GM19023 (cell line): Measurements from ENCODE around the gene PIK3R1.
A peak's percentile ranks its signal among the peaks of the same experiment; 100 is the strongest.
"Not testable (repeated sequence)": the region's sequence is repeated elsewhere in the genome, so short reads cannot be mapped to it uniquely, and the experiment has no call there.

Experiments used
- ATAC-seq: cut with Tn5 transposase; IDR thresholded peaks from one replicate; pipeline ENCODE4 v1.9.1; 2021; ENCODE audit warnings: mild to moderate bottlenecking, moderate library complexity; ENCODE audit not compliant: unreplicated experiment

PIK3R1 gene

DNA sequence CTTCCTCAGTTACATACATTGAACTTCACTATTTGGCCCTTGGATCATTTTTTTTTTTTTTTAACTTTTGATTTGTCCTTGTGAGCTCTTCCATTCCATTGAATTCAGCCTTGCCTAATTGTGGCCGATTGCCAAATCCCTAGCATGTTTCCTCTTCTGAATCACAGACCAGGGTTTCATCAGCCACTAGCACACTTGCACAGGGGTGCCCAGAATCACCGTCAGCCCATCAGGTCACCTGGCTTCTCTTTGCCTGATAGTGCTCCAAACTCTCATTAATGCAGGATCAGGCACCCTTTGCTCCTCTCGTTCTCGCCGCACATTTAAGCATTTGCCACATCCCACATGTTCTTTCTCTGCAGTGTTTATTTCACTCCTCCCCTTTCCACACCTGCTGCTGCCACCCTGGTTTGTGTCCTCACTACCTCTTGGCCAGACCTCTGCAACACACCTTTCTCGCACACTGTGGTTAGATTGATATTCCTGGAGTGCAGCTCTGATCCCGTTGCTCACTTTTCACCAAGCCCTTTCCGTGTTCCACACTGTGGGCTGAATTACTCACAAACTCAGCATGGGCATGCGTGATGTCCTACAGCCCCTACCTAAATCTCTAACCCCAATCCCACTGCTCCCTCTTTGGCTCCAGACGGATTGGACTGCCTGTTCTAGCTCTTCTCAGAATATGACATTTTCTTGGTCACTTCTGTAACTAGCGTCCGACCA is 9.8 kb downstream of the PIK3R1 start:
- no peak for ATAC-seq

DNA sequence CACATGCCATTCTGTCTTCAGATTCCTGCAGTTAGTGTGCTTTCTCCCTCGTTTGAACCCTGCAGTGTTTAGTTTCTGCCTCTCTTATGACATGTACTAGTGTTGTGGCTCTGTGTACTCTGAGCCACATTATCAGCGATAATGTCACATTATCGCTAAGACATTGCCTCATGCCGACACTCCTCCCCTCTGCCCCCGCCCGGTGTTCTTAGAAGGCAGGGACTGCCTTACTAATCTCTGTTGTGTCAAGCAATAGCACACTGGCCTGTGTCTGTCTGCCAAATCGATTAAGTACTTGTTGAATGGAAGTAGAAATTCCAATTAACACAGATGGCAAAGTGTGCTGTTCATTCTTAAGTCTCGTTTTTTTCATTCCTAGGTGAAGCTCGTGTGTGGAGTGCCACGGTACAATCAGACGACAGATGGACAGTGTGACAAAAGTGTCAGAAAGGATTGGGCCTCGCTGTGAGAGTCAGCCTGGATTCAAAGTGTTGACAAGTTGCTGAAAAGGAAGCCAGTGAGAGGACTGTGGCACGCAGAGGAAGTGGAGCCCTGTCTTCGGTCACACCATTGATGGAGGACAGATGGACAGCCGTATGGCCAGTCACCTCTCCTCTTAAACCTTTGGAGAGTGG is 10.5 kb downstream of the PIK3R1 start:
- no peak for ATAC-seq

DNA sequence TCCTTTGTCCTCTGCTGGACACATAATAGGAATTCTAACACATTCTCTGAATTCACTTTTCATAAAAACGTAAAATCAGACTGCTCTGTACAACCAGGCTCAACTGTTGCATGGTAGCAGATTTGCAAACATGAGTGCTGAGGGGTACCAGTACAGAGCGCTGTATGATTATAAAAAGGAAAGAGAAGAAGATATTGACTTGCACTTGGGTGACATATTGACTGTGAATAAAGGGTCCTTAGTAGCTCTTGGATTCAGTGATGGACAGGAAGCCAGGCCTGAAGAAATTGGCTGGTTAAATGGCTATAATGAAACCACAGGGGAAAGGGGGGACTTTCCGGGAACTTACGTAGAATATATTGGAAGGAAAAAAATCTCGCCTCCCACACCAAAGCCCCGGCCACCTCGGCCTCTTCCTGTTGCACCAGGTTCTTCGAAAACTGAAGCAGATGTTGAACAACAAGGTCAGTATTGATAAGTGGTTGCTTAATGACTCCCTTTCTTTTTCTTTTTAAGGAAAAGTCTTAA is 11.1 kb downstream of the PIK3R1 start:
- ATAC-seq: no peak

DNA sequence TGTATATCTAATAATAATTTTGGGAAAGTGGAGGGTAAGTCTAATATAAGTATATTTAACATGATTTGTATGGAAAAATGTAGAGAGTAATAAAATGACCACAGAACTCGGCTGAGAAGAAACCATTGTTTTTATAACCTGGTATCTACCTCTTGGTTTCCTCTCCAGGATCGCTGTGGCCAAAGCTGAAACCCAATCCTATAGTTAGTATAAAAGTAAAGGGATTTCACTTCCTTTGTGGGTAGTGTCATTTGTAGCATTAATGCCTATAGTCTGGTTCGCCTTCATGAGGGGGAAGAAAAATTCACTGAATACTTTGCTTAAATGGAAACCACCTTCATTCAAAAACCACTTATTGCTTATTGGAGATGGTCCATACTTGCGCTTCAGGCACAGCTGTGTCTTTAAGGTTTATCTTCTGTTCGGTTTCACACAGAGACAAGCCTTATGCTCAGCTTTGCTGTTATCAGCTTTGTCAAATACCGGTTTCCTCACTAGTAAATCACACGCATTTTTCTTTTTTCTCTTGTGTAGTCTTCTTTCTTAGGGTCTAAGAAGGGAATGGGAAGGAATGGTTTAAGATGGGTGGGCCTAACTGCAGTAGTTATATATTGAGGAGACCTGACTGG is 12.1 kb downstream of the PIK3R1 start:
- ATAC-seq: no peak

DNA sequence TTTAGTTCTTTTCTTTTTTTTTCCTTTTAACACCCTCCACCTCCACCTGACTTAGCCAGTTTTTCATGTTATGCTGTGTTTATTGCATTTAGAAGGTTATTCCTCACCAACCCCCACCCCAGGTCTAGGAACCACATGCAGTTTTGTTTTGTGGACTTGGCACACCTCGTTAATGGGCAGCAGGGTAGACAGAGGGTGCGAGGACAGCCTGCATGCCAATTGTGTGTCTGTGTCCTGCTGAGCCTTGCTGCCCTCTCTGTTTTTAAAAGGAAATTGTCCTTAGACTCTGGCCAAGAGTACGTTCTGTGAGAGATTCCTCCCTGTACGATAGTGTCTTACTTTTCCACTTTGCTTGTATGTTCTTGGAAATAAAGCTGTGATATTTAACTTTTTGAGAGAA is 13.9 kb downstream of the PIK3R1 start:
- ATAC-seq: no peak

DNA sequence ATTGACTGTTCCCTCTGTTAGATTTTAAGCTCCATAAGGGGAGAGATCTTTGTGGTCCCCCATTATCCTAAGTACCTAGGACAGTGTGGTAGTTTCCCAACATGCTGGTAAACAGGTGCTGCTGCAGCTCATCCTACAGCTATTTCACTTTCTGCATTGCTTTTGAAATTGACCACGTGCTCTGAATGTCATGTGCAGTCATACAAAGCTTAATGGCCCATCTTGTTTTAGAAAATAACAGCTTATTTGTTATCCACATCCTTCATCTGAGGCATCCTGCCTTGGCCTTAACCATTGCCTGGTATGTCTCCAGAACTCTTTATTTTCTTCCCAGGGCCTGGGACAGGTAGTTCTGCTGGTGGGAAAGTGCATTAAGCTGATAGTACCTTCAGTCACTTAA is 14.7 kb downstream of the PIK3R1 start:
- no peak for ATAC-seq

DNA sequence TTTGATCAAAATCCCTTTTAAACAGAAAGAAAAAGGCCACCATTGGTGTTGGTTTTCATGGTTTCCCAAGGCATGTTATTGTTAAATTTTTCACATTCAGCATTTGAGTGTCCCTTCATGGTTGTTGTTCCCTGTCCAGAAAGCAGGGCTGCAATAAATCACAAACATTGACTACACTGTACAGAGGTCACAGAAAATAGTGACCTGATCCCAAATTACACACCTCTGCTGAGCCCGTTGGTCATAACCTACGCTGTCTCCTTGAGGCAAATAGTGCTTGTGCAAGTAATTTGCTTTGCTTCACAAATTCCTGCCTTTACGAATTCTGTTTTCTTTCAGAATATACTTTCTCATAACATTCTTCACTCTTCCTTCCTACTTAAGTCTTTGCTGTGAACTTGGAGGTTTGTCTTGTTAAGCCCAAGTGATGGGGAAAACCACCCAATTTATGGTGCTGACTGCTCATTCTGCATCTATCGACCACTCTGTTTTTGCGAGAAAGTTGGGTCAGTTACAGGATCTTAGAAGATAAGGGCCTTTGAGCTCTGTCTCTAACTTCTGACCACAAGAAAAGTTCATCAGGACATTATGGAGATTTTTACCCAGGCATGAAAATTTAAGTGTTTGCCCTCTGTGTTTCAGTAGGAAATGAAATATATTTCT is 16.0 kb downstream of the PIK3R1 start:
- ATAC-seq: no peak

DNA sequence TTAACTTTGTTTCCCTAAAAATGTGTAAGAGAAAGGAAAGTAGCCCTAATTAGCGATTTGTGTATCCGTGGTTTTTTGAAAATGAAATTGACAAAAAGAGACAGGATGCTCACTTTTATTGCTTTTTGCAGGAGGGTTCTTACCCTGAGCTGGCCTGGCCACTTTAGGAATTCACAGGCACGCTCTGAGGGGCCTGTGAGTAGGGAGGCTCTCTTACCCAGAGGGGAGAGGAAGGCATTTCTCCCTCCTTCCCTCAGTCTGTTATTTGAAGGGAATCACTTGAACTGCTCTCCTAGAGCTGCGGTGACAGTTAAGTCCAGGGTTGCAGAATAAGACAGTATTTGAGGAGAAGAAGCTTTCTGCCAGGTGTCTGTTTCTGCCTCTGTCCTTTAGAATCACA is 16.7 kb downstream of the PIK3R1 start:
- no peak for ATAC-seq

DNA sequence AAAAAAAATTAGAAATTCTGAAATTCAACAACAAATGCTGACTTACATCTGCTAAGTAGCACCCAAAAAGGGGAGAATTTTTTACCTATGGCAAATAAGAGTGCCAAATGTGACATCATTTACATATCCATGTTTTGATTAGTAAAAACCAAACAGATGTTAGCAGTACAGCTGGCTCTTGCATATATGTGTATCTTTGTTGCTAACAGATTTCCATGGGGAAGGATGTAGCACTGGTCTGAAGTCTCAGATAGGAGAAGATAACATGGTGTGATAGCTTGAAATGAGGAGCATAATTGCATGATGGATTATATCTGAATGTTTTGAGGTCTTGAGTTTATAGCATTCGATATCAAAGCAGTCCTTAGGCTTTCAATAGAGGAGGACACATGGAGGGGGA is 17.5 kb downstream of the PIK3R1 start:
- no peak for ATAC-seq

DNA sequence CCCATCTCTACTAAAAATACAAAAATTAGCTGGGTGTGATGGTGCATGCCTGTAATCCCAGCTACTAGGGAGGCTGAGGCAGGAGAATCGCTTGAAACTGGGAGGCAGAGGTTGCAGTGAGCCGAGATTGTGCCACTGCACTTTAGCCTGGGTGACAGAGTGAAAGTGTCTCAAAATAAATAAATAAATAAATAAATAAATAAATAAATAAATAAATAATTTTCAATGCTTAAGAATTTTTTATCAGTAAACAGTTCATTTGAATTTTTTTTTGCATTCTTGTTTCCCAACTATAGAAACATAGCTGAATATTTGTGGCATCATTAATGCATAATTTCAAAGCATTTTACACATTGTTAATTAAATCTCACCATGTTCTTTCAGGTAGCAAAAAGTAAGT is 19.7 kb downstream of the PIK3R1 start:
- ATAC-seq: not testable (repeated sequence)

DNA sequence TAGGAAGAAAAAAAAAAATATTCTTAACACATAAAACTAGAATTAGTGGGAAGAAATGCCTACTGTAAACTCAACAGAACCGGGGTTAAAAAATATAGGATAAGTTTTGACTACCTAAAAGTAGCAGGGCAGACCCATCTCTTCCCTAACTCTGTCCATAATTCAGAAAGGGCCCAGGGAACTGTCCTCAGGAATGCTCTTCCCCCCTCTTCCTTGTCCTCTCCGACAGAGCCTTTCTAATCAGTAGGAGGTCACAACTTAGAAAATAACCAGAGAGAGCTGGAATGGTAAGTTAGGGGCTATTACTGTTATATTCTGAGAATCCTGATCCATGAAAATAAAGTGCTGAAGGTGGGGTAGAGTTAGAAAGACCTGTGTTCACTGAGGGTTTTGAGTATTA is 22.2 kb downstream of the PIK3R1 start:
- ATAC-seq: no peak

DNA sequence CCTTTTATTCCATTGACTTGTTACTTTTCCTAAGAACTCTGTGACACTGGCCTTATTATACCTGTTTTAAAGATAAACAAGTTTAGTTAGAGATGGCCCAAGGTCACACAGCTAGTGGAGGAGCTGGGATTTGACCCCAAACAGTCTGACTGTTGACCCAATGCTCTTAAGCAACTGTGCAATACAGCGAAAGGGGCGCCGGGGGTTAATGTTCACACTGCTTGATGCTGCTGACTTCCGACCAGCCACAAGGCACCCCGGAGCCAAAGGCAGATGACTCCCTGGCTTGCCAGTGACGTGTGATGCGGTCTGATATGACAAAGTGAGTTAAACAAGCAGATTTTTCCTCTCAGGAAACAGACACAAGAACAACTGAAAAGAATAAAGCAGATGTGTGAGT is 23.9 kb downstream of the PIK3R1 start:
- peak; percentile 97 for ATAC-seq

DNA sequence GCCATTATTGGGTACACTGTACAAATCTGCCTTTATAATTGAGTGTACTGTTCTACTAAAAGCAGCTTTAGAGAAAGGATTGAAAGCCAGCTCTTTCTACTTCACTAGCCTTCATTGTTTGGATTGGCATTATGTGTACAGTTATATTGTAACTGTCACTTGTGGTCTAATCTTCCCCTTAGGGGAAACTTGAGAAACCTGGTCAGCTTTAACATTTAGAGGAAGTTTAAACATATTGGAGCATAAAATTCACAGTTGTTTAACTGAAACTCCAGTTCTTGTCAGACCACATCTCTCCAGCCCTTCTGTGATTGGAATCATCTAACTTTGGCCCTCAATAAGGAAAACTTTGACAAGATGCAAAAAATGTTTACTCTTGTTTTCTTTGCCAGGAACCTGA is 24.6 kb downstream of the PIK3R1 start:
- peak; percentile 49 for ATAC-seq

DNA sequence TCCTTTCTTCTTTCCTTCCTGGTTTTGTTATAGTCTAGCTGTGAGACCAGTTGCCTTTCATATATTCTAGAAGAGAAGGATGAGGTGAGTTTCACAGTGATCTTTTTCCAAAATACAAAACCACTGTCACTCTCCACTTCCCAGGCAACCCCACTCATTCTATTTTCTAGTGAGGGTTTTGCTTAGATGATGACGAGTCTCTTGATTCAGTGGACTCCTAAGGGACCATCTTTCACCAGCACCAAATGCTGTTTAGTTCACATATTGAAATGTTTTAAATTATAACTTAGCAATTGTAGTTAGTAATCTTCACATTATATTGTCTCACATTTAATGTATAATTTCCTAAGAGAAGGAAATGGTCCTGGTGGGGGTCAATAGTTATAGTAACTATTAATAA is 25.2 kb downstream of the PIK3R1 start:
- ATAC-seq: no peak

DNA sequence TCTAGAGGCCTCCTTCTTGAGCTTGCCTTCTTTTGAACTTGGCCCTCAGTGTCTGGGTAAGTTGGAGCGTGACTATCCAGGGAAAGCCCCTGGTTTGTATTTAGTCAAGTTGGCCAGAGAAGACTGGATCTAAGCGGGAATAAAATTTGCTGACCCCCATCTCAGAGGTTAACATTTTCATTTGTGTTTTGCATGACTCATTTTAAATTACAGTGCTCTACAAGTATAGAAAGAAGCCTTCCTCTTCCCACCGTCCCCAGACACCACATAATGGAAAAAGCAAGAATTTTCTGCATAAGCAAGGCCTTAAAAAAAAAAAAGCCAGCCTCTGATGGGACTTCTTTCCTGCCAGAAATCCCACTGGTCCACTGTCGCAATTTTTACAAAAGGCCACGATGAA is 27.2 kb downstream of the PIK3R1 start:
- ATAC-seq: no peak

DNA sequence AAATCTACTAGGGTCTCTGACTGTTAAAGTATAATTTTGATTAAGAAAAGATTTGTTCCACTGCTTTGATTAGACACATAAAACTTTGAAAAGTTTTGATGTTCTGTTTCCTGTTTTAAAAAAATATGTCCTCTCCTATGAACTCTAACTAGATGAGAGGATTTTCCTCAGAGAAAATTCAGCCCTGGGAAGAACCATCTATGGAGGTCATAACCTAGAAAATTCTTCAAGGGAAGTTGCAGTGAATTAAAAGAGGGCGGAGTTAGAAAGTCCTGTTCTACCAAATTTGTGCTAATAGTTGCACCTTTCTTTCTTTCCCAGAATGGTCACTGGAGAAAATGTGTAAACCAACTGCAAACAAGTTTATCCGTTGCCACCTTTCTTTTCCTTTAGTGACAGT is 27.7 kb downstream of the PIK3R1 start:
- ATAC-seq: no peak

DNA sequence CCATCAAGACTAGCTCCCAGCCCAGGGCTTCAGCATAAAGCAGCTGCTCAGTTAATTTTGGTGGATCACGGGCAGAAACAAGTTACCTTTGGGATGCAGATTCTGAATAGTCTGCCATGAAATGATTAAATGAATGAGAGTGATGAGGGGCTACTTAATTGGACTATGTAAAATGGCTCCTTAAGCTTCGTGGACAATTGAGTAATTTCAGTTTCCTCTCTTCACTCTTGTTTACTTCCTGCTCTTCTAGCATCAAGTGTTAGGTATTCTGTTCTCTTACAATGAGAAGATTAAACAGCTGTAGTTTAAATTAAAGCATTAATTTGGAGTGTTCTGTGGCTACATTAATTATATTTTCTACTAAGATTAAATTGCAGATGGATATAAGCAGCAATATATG is 28.1 kb downstream of the PIK3R1 start:
- no peak for ATAC-seq

DNA sequence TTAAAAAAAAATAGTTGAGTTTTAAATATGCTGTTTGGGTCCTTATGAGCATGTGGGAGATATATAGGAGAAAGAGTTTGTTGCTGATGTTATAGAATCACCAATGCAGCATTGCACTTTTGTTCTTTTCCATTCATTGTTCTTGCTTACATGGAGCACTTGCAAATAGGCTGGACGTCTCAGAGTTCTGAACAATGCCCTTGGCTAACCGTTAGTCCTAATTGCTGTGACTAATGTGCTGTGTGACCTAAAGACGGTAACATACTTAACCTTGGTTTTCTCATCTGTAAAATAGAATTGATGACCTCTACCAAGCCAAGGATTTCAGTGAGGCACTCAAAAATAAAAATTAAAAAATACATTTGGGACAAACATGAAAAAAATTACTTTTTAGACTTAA is 29.8 kb downstream of the PIK3R1 start:
- no peak for ATAC-seq

DNA sequence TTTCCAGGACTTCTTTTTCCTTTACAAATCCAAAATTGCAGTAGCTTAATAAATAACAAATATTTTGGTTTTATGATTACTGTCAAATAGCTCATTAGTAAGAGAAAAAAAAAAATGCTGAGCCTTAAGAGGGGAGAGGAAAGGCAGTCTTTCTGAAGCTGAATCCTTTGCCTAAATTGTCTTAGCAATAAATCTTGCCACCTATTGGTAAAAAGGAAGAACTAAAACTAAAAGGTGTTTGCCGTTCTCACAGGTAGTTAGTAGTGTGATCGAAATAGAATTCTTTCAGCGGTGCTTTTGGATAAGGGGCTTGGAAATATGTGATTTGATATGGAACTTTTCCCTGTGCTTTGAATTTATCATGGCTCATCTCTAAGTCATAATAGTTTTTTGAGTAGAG is 31.2 kb downstream of the PIK3R1 start:
- ATAC-seq: no peak

DNA sequence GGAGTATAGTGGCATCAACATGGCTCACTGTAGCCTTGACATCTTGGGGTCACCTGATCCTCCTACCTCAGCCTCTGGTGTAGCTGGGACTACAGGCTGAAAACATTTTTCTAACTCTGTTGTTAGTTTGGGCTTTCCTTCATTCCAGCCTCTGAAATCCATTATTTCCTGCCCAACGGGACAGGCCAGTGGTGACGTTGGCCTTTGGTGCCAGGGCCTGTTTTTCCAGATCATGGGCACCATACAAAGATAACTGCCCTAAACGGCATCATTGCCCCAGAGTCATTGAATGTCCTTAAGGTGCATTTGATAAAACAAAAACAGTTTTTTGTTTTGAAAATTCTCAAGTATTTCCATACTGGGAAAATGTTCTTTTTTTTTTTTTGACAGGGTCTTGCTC is 32.1 kb downstream of the PIK3R1 start:
- no peak for ATAC-seq

DNA sequence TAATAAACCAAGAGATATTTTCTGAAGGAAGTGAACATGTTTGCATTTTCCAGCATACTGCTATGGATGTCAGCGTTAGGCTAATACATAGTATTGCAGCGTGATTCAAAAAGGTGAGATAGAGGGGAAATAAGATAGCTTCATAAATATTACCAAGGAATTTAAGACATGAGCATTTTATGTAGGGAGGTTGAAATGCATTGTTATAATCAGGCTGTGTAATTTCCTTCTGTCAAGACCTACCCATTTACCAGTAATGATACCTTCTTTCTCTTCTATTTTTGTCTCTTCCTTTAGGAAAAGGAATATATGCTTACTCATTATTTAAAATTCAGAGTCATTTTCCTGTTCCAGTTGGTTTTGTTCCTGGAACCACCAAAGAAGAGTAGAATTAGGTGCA is 33.3 kb downstream of the PIK3R1 start:
- no peak for ATAC-seq

DNA sequence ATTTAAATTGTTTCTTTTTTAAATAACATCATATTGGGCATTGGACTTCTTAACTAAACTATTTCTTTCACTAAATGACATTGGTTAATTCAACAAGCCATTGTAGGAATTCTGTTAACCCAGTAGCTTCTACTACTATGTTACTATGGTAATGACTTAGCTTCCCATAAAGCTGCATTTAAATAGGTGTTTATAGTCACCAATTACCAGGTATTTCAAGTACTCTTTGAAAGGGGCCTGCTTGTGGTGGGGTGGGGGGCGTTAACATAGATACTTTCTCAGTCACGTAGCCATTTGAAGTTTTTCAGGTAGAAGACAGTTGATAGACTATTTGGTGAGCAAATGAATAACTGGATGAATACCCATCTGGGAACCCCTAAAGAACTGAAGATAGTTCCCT is 34.0 kb downstream of the PIK3R1 start:
- no peak for ATAC-seq
